Ishikawa (cell line): ENCODE results near the gene CFAP97.

Experiments
- CEBPB ChIP-seq: IDR thresholded peaks from 2 replicates; pipeline ENCODE4 v1.6.1; 2012
- CREB1 ChIP-seq: IDR thresholded peaks from 2 replicates; pipeline ENCODE4 v1.6.1; 2012; ENCODE audit warnings: low read depth
- EGR1 ChIP-seq: IDR thresholded peaks from 2 replicates; pipeline ENCODE4 v1.6.1; 2012
- EP300 ChIP-seq: IDR thresholded peaks from 2 replicates; pipeline ENCODE4 v1.6.1; 2012; ENCODE audit warnings: borderline replicate concordance
- FOXM1 ChIP-seq: IDR thresholded peaks from 2 replicates; pipeline ENCODE4 v1.6.1; 2012; ENCODE audit warnings: low read depth, borderline replicate concordance
- MAX ChIP-seq: IDR thresholded peaks from 2 replicates; pipeline ENCODE4 v1.6.1; 2012
- NFIC ChIP-seq: IDR thresholded peaks from 2 replicates; pipeline ENCODE4 v1.6.1; 2012
- RAD21 ChIP-seq: IDR thresholded peaks from 2 replicates; pipeline ENCODE4 v1.6.1; 2012; ENCODE audit warnings: low read depth
- TAF1 ChIP-seq: IDR thresholded peaks from 2 replicates; pipeline ENCODE4 v1.6.1; 2012; ENCODE audit warnings: low read depth, mild to moderate bottlenecking
- TCF12 ChIP-seq: IDR thresholded peaks from 2 replicates; pipeline ENCODE4 v1.6.1; 2012; ENCODE audit warnings: low read depth
- TEAD4 ChIP-seq: IDR thresholded peaks from 2 replicates; pipeline ENCODE4 v1.6.1; 2012
- YY1 ChIP-seq: IDR thresholded peaks from 2 replicates; pipeline ENCODE4 v1.6.1; 2012; ENCODE audit warnings: low read depth
- ZBTB7A ChIP-seq: IDR thresholded peaks from 2 replicates; pipeline ENCODE4 v1.6.1; 2012; ENCODE audit warnings: low read depth
- TF ChIP-seq, protein P1 (sequence below): IDR thresholded peaks from 2 replicates; pipeline ENCODE4 v1.6.1; 2012
- TF ChIP-seq, protein P2 (sequence below): IDR thresholded peaks from 2 replicates; pipeline ENCODE4 v1.6.1; 2012; ENCODE audit warnings: low read depth, mild to moderate bottlenecking

Gene CFAP97

GRCh38 chr4:185138161-185138560 lies 65.6 kb downstream of the CFAP97 start:
- TF ChIP-seq NFIC, result no peak
- no peak for TF ChIP-seq CREB1
- no peak for TF ChIP-seq FOXM1
- TF ChIP-seq EGR1, result no peak
- TF ChIP-seq TCF12, result no peak
- no peak for TF ChIP-seq EP300
- TF ChIP-seq YY1, result no peak
- no peak for TF ChIP-seq ZBTB7A
- TF ChIP-seq, protein P1, sequence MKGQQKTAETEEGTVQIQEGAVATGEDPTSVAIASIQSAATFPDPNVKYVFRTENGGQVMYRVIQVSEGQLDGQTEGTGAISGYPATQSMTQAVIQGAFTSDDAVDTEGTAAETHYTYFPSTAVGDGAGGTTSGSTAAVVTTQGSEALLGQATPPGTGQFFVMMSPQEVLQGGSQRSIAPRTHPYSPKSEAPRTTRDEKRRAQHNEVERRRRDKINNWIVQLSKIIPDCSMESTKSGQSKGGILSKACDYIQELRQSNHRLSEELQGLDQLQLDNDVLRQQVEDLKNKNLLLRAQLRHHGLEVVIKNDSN, result no peak
- TF ChIP-seq TAF1, result no peak
- no peak for TF ChIP-seq RAD21
- TF ChIP-seq TEAD4, result no peak

- TF ChIP-seq NFIC (no peak), CEBPB (no peak), TEAD4 (no peak), FOXM1 (no peak), TAF1 (no peak), RAD21 (no peak), EP300 (no peak), ZBTB7A (no peak)
- TF ChIP-seq, protein P1, result no peak
- TF ChIP-seq, protein P2, sequence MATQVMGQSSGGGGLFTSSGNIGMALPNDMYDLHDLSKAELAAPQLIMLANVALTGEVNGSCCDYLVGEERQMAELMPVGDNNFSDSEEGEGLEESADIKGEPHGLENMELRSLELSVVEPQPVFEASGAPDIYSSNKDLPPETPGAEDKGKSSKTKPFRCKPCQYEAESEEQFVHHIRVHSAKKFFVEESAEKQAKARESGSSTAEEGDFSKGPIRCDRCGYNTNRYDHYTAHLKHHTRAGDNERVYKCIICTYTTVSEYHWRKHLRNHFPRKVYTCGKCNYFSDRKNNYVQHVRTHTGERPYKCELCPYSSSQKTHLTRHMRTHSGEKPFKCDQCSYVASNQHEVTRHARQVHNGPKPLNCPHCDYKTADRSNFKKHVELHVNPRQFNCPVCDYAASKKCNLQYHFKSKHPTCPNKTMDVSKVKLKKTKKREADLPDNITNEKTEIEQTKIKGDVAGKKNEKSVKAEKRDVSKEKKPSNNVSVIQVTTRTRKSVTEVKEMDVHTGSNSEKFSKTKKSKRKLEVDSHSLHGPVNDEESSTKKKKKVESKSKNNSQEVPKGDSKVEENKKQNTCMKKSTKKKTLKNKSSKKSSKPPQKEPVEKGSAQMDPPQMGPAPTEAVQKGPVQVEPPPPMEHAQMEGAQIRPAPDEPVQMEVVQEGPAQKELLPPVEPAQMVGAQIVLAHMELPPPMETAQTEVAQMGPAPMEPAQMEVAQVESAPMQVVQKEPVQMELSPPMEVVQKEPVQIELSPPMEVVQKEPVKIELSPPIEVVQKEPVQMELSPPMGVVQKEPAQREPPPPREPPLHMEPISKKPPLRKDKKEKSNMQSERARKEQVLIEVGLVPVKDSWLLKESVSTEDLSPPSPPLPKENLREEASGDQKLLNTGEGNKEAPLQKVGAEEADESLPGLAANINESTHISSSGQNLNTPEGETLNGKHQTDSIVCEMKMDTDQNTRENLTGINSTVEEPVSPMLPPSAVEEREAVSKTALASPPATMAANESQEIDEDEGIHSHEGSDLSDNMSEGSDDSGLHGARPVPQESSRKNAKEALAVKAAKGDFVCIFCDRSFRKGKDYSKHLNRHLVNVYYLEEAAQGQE, result no peak
Measured at GRCh38 chr4:185137233-185137925, 66.4 kb downstream of the CFAP97 start.

DNA sequence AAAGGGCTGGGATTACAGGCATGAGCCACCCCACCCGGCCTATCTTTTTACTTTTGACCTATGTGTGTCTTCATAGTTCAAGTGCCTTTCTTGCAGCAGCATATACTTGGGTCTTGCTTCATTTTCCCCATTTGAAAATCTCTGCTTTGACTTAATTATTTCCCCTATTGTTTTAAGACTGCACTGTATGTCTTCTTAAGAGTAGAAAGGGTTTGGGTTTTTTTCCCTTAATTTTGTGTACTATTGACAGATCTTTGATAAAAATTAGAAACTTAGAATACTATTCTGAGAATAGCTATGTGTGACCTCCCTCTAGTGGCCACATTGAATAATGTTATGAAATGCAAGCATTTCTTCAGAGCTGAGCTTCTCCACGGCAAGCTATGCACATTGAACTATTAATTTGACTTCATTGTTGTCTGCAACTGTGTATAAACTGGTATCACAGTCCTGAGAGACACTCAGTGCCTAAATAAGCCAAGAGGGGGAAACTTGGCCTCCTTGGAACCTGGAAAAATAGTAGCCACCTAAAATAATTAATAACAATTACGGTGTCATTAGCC lies 69.4 kb downstream of the CFAP97 start:
- TF ChIP-seq RAD21 (peak; percentile 83), CREB1 (no peak), TEAD4 (no peak)

GRCh38 chr4:185128272-185129119 lies 75.3 kb downstream of the CFAP97 start:
- TF ChIP-seq, protein P2, result no peak
- no peak; the same call in 1 of the 2 replicates for TF ChIP-seq MAX
- no peak for TF ChIP-seq TAF1
- TF ChIP-seq TEAD4, result no peak
- no peak for TF ChIP-seq RAD21
- no peak for TF ChIP-seq CEBPB
- no peak for TF ChIP-seq TCF12
- no peak for TF ChIP-seq EP300
- no peak for TF ChIP-seq FOXM1
- no peak for TF ChIP-seq CREB1
- no peak for TF ChIP-seq NFIC
- no peak for TF ChIP-seq EGR1
- TF ChIP-seq ZBTB7A, result no peak; the same call in 1 of the 2 replicates

GRCh38 chr4:185127021-185127925 lies 76.5 kb downstream of the CFAP97 start:
- TF ChIP-seq MAX (peak; percentile 40; the same call in 1 of the 2 replicates), TAF1 (no peak)
